ENCODE measurements around the gene HS3ST3A1. TPM values are rescaled to one million over a fixed set of nuclear protein-coding genes. Genes with fewer than 3 reads are reported as not detected.

HS3ST3A1 gene
- total RNA-seq, 6 experiments from 2014 or later, result 4.0 to 10.1 (median 5.1) TPM

DNA sequence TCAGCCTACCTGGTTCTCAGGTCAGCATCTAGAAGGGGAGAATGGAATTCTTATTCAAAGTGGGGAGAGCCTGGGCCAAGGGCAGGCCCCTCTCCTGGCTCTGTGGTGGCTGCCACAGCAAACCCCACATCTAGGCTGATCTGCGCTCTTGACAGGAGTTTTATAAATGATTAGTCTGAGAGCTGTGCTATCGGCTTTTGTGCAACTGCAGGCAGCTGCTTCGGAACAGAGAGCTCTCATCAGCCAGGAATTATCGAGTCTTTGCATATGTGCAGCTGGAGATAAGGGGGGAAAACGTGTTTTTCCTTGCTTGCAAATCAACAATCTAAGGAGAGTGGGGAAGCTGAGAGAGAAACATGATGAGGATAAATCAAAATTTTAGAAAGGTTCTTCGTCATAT lies 91.7 kb downstream of the HS3ST3A1 start:
- no peaks in the 10 kb centered on the region for H3K9me3 ChIP-seq
- intact Hi-C loops (cut with DNase I), result no loop called here
- no peak overlapping the region for H3K4me3 ChIP-seq
- ATAC-seq, result peak in 2 of 4 donors; percentile 42 to 68
- H3K27me3 ChIP-seq, result no peaks in the 10 kb centered on the region
- WGBS (ENCODE audit: insufficient coverage, low coverage, low lambda C conversion rate, missing lambda C conversion rate), result 22% methylated on average over 6 of the region's 6 CpGs
- no peak overlapping the region for H3K27ac ChIP-seq
- no peak for DNase-seq
- TF ChIP-seq, protein P1, sequence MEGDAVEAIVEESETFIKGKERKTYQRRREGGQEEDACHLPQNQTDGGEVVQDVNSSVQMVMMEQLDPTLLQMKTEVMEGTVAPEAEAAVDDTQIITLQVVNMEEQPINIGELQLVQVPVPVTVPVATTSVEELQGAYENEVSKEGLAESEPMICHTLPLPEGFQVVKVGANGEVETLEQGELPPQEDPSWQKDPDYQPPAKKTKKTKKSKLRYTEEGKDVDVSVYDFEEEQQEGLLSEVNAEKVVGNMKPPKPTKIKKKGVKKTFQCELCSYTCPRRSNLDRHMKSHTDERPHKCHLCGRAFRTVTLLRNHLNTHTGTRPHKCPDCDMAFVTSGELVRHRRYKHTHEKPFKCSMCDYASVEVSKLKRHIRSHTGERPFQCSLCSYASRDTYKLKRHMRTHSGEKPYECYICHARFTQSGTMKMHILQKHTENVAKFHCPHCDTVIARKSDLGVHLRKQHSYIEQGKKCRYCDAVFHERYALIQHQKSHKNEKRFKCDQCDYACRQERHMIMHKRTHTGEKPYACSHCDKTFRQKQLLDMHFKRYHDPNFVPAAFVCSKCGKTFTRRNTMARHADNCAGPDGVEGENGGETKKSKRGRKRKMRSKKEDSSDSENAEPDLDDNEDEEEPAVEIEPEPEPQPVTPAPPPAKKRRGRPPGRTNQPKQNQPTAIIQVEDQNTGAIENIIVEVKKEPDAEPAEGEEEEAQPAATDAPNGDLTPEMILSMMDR (IDR thresholded peaks at IDR 0.05), result no peak
- TF ChIP-seq POLR2A (IDR thresholded peaks at IDR 0.05), result no peak
- H3K36me3 ChIP-seq, result no peaks in the 10 kb centered on the region
- H3K4me1 ChIP-seq, result no peaks in the 10 kb centered on the region

DNA sequence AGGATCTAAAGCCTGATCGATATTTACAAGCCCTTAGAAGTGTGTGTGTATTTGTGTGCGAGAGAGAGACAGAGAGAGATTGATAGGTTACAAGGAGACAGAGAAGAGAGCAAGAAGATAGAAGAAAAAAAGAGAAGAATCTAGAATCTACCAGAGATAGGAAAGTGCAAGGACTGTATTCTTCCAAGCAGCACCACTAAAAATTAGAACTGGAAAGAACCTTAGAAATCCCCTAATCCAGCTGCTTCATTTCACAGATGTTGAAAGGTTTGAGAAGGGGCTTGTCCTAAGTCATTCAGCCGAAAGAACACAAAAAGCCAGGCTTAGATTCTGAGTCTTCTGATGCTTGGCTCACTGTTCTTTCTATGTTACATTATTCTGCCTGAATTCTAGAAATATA lies 92.2 kb downstream of the HS3ST3A1 start:
- intact Hi-C loops (cut with DNase I), result no loop called here
- no peaks in the 10 kb centered on the region for H3K36me3 ChIP-seq
- no peaks in the 10 kb centered on the region for H3K4me1 ChIP-seq
- WGBS (ENCODE audit: insufficient coverage, low coverage, low lambda C conversion rate, missing lambda C conversion rate), result 52% methylated on average over 3 of the region's 3 CpGs
- DNase-seq (no peak), ATAC-seq (no peak)
- H3K9me3 ChIP-seq, result no peaks in the 10 kb centered on the region
- H3K27me3 ChIP-seq, result no peaks in the 10 kb centered on the region
- no peak overlapping the region for H3K4me3 ChIP-seq
- TF ChIP-seq, protein P1 (IDR thresholded peaks at IDR 0.05), result no peak
- TF ChIP-seq POLR2A (IDR thresholded peaks at IDR 0.05), result no peak
- no peak overlapping the region for H3K27ac ChIP-seq

DNA sequence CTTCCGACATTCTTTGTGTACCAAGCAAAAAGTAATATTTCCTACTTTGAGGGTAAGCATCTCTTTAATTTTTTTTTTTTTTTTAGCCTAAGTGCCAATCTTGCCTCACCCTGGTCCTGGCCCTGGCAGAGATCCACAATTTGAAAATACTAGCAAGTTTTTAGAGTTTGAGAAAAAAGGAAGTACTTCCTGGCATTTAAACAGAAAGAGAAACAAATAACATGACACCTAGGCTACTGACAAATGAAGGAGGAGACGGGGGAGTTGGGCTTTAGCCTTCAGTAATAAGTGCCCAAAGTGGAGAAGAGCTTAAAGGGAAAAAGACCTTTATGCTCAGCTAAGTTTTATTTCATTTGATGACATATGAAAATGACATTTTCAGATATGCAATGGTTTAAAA lies 92.8 kb downstream of the HS3ST3A1 start:
- DNase-seq, result no peak
- WGBS (ENCODE audit: insufficient coverage, low coverage, low lambda C conversion rate, missing lambda C conversion rate), result 50% methylated on average over 2 of the region's 2 CpGs
- no peak for ATAC-seq

DNA sequence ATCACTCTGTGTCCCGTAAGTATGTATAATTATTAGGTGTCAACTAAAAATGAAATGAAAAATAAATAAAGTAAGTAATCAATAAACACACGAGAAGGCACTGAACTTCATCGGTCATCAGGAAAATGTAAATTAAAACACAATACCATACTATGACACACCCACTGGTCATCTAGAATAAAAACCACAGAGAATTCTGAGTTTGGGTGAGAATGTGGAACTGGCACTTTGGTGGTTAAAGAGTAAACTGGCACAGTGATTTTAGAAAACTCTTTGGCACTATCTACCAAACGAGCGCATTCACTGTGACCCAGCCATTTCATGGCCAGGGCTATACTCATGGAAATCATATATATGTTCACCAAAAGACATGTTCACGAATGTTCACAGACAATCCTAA lies 98.2 kb downstream of the HS3ST3A1 start:
- H3K4me3 ChIP-seq, result no peak overlapping the region
- no peaks in the 10 kb centered on the region for H3K4me1 ChIP-seq
- no peaks in the 10 kb centered on the region for H3K36me3 ChIP-seq
- ATAC-seq (no peak), DNase-seq (no peak)
- no peaks in the 10 kb centered on the region for H3K27me3 ChIP-seq
- no peaks in the 10 kb centered on the region for H3K9me3 ChIP-seq
- no peak overlapping the region for H3K27ac ChIP-seq
- 73% methylated on average over 6 of the region's 6 CpGs for WGBS (ENCODE audit: insufficient coverage, low coverage, low lambda C conversion rate, missing lambda C conversion rate)
- intact Hi-C loops (cut with DNase I), result no loop called here
- TF ChIP-seq, protein P1 (IDR thresholded peaks at IDR 0.05), result no peak

More for the DNA sequence above, 92.8 kb downstream of the HS3ST3A1 start:
- no peaks in the 10 kb centered on the region for H3K36me3 ChIP-seq
- no peaks in the 10 kb centered on the region for H3K27me3 ChIP-seq
- TF ChIP-seq POLR2A (IDR thresholded peaks at IDR 0.05), result no peak
- TF ChIP-seq, protein P1 (IDR thresholded peaks at IDR 0.05), result no peak
- intact Hi-C loops (cut with DNase I), result no loop called here
- H3K4me1 ChIP-seq, result no peaks in the 10 kb centered on the region
- H3K9me3 ChIP-seq, result no peaks in the 10 kb centered on the region
- no peak overlapping the region for H3K27ac ChIP-seq
- H3K4me3 ChIP-seq, result no peak overlapping the region

DNA sequence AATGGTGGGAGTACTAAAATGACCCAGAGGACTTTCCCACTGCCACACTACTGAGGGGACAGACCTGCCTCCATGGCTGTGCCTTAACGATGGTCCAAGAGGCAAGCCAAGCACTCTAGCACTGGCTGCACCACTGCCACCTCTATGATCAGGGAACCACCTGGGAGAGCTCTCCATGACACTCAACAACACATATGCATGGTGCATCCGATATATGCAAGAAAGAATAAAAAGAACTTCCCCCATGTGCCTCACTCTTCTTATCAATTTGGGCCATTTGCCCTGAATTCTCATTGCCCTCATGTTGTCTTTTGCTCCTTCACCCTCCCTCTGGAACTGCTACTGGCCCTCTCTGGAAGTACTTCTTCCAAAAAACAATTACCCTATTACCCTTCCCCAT lies 99.5 kb downstream of the HS3ST3A1 start:
- DNase-seq (no peak), ATAC-seq (no peak)
- TF ChIP-seq POLR2A (IDR thresholded peaks at IDR 0.05), result no peak
- TF ChIP-seq, protein P1 (IDR thresholded peaks at IDR 0.05), result no peak
- intact Hi-C loops (cut with DNase I), result no loop called here
- Histone ChIP-seq H3K4me3 (no peak overlapping the region), H3K36me3 (no peaks in the 10 kb centered on the region), H3K4me1 (no peaks in the 10 kb centered on the region), H3K9me3 (no peaks in the 10 kb centered on the region), H3K27ac (no peak overlapping the region), H3K27me3 (no peaks in the 10 kb centered on the region)
- WGBS (ENCODE audit: insufficient coverage, low coverage, low lambda C conversion rate, missing lambda C conversion rate), result 80% methylated on average over 1 of the region's 2 CpGs
